Fibroblast of skin of right quadriceps (primary cell): ENCODE results near the gene ANKS4B.
A peak's percentile ranks its signal among the peaks of the same experiment; 100 is the strongest.
"Not testable (repeated sequence)": the region's sequence is repeated elsewhere in the genome, so short reads cannot be mapped to it uniquely, and the experiment has no call there.

Experiments used
- DNase-seq: peaks from one replicate; pipeline ENCODE4 v3.0.0-alpha.2; 2013

The ANKS4B gene

GRCh38 chr16:21233521-21234150 is at the start of gene ANKS4B:
Gene ANKS4B, plus strand, starts transcription at chr16:21233699. Its CDS starts 39 bp downstream, at chr16:21233738.
- no peak for DNase-seq

- no peak for DNase-seq
These were observed 49.5 kb upstream of the ANKS4B start for GRCh38 chr16:21183995-21184394.

- DNase-seq = no peak
These were observed 48.7 kb upstream of the ANKS4B start for GRCh38 chr16:21184834-21185233.

- DNase-seq = no peak
These were observed 47.7 kb upstream of the ANKS4B start for GRCh38 chr16:21185659-21186325.

GRCh38 chr16:21186326-21186691 is 47.2 kb upstream of the ANKS4B start:
- no peak for DNase-seq

- DNase-seq = no peak
These were observed 44.2 kb upstream of the ANKS4B start for GRCh38 chr16:21189311-21189710.

GRCh38 chr16:21190013-21190412 is 43.5 kb upstream of the ANKS4B start:
- DNase-seq = no peak

GRCh38 chr16:21190599-21190998 is 42.9 kb upstream of the ANKS4B start:
- peak; percentile 69 for DNase-seq

- DNase-seq = no peak
These were observed 40.5 kb upstream of the ANKS4B start for GRCh38 chr16:21192991-21193390.

GRCh38 chr16:21194771-21195301 is 38.7 kb upstream of the ANKS4B start:
- peak; percentile 8 for DNase-seq

- DNase-seq = not testable (repeated sequence)
These were observed 38.2 kb upstream of the ANKS4B start for GRCh38 chr16:21195330-21195729.

GRCh38 chr16:21197112-21197511 is 36.4 kb upstream of the ANKS4B start:
- no peak for DNase-seq

GRCh38 chr16:21197621-21198020 is 35.9 kb upstream of the ANKS4B start:
- no peak for DNase-seq

GRCh38 chr16:21199607-21200218 is 33.8 kb upstream of the ANKS4B start:
- DNase-seq = no peak

GRCh38 chr16:21203155-21203797 is 30.2 kb upstream of the ANKS4B start:
- DNase-seq = no peak

- no peak for DNase-seq
These were observed 28.2 kb upstream of the ANKS4B start for GRCh38 chr16:21205303-21205702.

- DNase-seq = no peak
These were observed 26.9 kb upstream of the ANKS4B start for GRCh38 chr16:21206550-21206949.

- DNase-seq = no peak
These were observed 24.9 kb upstream of the ANKS4B start for GRCh38 chr16:21208446-21209230.

GRCh38 chr16:21211486-21211885 is 22.0 kb upstream of the ANKS4B start, which contains the start of gene ZP2:
Gene ZP2, minus strand, starts transcription at chr16:21211574. Its CDS starts 27 bp downstream, at chr16:21211547.
- DNase-seq = no peak

GRCh38 chr16:21214086-21214485 is 19.4 kb upstream of the ANKS4B start:
- DNase-seq = no peak

GRCh38 chr16:21217121-21217520 is 16.4 kb upstream of the ANKS4B start:
- no peak for DNase-seq

GRCh38 chr16:21218153-21218552 is 15.3 kb upstream of the ANKS4B start:
- no peak for DNase-seq

- DNase-seq = no peak
These were observed 13.9 kb upstream of the ANKS4B start for GRCh38 chr16:21219551-21219950.
